ENCODE results near the gene GSK3A.

The GSK3A gene

DNA sequence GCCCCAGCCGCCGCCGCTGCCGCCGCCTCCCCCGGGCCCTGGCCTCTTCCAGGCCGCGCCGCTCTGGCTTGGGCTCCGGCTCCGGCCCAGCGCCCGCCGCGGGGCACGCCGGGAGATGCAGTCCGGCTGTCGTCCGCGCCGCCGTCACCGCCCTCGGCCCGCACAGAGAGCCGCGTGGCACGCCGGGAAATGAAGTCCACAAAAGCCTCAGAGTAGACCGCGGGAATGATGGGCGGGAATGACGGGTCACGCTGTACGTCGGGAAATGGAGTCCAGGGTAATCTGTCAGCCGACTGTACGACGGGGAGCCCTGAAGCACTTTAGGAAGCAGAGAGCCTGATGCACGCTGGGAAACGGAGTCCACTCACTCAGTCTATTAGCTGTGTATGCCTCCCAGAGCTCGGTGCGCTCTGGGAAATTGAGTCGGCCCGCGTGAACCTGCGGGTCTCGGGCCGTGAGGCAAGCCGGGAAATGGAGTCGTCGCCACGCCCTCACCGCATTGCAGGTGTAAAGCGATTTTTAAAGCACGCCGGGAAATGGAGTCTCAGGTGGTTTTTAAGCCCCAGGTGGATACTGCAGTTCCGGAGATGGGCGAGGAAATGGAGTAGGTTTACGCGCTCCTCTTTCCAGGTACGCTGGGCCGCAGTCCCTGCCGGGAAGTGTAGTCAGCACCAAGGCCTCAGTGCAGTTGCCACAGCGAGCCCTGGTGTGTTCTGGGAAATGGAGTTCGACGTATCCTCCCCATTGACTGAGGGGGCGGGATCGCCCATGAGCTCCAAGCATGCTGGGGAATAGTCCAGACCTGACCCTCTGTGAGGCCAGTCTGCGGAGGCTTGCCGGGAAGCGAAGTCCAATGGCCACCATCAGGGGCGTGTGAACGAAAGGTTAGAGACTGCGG, at the start of gene GSK3A:
Gene GSK3A (minus strand): TSS at position 91 of the 898 bp plus-strand sequence. CDS start 137 bp downstream, outside the sequence.
- DNase-seq (ENCODE audit: low read depth) = peak; percentile 99

DNA sequence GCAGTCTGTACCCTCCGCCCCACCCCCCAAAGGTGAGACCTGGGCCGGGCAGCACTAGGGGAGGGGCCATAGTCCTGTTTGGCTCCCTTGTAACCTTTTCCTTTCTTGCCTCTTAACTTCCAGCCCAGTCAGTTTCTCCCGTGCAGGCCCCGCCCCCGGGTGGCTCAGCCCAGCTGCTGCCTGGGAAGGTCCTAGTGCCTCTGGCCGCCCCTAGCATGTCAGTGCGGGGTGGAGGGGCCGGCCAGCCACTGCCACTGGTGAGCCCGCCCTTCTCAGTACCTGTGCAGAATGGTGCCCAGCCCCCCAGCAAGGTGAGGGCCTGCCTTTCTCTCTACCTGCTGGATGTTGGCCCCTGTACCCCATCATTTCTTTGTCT, 49.0 kb upstream of the GSK3A start:
- DNase-seq (ENCODE audit: low read depth) = no peak

DNA sequence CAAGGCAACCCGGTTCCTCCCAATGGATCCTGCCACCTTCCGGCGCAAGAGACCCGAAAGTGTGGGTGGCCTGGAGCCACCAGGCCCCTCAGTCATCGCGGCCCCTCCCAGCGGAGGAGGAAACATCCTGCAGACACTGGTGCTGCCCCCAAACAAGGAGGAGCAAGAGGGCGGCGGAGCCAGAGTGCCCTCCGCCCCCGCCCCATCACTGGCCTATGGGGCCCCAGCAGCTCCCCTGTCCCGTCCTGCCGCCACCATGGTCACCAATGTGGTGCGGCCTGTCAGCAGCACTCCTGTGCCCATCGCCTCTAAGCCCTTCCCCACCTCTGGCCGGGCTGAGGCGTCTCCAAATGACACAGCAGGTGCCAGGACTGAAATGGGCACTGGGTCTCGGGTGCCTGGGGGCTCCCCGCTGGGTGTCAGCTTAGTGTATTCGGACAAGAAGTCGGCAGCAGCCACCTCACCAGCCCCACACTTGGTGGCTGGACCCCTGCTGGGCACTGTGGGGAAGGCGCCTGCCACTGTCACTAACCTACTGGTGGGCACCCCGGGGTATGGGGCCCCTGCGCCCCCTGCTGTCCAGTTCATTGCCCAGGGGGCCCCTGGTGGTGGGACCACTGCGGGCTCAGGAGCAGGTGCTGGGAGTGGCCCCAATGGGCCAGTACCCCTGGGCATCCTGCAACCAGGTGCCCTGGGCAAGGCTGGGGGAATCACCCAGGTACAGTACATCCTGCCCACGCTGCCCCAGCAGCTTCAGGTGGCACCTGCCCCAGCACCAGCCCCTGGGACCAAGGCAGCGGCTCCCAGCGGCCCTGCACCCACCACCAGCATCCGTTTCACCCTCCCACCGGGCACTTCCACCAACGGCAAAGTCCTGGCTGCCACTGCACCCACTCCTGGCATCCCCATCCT, 48.4 kb upstream of the GSK3A start:
- no peak for DNase-seq (ENCODE audit: low read depth)

DNA sequence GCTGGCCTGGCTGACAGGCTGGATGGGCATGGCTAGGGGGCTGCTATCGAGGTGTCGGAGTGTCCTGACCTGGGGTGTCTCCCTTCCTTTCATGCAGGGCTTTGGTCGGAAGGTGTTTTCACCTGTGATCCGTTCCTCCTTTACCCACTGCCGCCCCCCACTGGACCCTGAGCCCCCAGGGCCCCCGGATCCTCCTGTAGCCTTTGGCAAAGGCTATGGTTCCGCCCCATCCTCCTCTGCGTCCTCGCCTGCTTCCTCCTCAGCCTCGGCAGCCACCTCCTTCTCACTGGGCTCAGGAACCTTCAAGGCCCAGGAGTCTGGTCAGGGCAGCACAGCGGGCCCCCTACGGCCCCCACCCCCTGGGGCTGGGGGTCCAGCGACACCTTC, 47.7 kb upstream of the GSK3A start:
- DNase-seq (ENCODE audit: low read depth) = no peak

DNA sequence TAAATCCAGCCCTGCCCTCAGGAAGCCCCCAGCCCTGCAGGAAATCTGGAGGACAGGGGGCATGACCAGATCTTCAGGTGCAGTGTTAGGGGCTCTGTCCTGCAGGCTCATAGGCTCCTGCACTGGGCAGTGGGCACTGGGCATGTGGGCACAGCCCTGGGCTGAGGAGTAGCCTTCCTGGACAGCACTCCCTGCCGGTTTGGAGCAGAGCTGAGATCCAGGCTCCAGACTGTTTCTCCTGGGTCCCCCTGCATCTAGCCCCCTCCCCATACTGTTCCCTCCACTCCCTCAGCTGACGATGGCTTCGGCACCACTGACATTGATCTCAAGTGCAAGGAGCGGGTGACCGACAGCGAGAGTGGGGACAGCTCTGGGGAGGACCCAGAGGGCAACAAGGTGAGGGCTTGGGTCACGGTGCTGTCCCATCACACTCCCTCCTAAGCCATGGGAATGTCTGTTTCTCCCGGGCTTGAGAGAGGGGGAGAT, 47.2 kb upstream of the GSK3A start:
- DNase-seq (ENCODE audit: low read depth) = no peak

DNA sequence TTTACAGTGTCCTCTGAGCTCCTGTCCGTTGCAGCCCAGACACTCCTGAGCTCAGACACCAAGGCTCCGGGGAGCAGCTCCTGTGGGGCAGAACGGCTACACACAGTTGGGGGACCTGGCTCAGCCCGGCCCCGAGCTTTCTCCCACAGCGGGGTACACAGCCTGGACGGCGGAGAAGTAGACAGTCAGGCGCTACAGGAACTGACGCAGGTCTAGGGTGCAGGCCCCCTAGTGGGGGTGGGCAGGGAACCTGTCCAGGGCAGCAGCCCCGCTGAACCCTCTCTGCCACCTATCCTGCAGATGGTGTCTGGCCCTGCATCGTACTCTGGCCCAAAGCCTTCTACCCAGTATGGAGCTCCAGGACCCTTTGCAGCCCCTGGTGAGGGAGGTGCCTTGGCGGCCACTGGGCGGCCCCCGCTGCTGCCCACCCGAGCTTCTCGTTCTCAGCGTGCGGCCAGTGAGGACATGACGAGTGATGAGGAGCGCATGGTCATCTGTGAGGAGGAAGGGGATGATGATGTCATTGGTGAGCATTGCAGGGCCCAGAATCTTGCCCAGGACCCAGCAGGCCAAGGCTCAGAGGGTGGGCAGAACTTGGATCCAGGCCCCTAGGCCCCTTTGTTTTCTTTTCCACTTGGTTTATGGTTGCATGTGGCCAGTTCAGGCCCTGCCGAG, 46.6 kb upstream of the GSK3A start:
- DNase-seq (ENCODE audit: low read depth) = no peak

DNA sequence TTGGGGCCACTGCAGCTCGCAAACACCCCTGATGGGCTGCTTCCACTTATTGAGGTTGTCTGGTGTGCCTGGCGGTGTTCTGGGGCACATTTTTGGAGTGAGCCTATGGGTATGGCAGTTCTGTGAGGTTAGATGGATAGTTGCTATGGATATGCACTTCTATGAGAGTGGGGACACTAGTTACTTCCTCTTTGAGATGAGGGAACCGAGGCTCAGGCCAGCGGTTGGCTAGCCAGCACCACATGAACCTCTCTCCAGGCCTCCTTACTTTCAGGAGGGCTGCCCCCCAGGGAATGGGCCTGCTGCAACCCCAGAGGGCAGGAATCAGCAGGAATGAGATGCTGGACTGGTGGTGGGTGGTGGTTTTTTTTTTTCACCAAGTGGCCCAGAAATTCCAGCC, 46.0 kb upstream of the GSK3A start:
- DNase-seq (ENCODE audit: low read depth) = no peak

DNA sequence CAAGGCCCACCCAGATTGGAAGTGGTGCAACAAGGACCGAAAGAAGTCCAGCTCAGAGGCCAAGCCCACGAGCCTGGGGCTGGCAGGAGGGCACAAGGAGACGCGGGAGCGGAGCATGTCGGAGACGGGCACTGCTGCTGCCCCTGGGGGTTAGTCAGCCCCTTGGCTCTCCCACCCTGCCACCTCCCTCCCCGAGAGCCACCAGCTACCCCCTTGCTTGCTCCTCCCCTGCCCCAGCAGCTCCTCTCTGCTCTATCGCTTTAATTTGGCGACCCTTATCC, 45.4 kb upstream of the GSK3A start:
- DNase-seq (ENCODE audit: low read depth) = no peak

DNA sequence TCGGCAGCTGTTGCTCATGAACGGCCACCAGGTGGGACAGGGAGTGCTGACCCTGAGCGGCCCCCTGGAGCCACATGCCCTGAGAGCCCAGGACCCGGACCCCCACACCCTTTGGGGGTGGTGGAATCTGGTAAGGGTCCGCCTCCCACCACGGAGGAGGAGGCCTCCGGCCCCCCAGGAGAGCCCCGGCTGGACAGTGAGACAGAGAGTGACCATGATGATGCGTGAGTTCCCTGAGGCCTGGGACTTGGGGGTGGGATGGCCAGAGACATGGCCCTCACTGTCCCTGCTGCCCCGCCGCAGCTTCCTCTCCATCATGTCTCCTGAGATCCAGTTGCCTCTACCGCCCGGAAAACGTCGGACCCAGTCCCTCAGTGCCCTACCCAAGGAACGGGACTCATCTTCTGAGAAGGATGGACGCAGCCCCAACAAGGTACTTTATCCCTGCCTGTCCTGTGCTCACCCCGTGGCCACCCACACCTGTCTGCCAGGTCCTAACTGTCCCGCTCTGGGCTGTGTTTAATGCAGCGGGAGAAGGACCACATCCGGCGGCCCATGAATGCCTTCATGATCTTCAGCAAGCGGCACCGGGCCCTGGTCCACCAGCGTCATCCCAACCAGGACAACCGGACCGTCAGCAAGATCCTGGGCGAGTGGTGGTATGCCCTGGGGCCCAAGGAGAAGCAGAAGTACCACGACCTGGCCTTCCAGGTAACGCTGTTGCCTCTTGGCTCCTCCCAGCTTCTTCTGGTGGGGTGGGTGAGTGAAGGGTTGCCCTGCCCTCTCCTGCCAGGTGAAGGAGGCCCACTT, 44.8 kb upstream of the GSK3A start:
- no peak for DNase-seq (ENCODE audit: low read depth)

DNA sequence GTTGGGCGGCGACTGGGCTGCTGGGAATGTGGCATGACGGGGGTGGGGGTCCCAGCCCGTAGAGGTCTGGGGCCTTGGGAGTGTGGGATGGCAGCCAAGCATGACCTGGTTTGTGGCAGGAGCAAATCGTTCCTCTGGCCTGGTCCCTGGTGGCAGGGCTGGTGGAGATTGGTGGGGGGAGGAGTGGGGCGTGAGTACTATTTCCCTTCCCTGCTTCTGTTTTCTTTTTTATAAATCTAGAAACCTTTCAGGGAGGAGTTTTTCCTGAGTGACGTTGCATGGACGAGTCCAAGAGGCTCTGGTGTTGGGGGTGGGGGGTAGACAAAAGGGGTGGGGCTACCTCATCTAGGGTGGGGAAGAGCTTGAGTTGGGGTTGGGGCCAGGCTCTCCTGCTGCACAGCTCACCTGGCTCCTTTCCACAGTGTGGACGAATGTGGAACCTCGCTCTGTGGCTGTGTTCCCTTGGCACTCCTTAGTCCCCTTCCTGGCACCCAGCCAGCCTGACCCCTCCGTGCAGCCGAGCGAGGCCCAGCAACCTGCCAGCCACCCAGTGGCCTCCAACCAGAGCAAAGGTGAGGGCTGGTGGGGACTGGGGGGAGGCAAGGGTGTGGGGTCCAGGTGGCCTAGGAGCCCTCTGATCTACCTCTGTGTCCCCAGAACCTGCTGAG, 44.1 kb upstream of the GSK3A start:
- no peak for DNase-seq (ENCODE audit: low read depth)

DNA sequence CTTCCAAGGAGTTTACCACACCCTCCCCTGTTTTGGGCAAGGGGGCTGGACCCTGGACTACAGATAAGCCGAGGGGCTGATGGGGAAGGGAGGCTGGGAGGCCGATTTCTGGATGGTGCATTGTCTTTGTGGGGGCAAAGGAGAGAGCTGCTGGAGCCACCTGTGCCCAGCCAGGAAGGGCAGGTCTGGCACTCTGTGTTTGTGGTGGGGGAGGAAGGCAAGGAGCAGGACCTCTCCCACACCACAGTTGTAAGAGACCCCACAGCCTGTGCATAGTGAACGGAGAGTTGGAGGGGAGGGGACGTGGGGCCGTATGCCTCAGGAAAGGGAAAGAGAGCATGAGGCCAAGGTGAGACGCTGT, 43.6 kb upstream of the GSK3A start:
- DNase-seq (ENCODE audit: low read depth) = no peak

DNA sequence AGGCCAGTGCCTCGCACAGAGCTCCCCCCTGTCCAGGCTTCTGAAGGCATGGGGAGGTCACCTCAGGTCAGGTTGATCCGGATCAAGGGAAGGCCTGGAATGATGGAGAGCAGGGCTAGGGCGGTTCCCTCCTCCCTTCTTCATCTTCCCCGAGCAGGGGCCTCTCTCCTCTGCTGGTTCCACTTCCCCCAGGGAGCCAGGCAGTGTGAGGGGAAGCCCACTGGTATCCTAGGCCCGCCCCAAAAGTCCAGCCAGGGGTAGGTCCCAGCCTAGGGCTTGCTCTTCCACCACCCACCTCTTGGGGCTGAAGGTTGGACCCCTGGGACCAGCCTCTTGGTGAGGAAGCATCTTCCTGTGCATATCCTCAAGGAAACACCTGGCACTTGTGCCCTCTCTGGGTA, 43.1 kb upstream of the GSK3A start:
- no peak for DNase-seq (ENCODE audit: low read depth)

DNA sequence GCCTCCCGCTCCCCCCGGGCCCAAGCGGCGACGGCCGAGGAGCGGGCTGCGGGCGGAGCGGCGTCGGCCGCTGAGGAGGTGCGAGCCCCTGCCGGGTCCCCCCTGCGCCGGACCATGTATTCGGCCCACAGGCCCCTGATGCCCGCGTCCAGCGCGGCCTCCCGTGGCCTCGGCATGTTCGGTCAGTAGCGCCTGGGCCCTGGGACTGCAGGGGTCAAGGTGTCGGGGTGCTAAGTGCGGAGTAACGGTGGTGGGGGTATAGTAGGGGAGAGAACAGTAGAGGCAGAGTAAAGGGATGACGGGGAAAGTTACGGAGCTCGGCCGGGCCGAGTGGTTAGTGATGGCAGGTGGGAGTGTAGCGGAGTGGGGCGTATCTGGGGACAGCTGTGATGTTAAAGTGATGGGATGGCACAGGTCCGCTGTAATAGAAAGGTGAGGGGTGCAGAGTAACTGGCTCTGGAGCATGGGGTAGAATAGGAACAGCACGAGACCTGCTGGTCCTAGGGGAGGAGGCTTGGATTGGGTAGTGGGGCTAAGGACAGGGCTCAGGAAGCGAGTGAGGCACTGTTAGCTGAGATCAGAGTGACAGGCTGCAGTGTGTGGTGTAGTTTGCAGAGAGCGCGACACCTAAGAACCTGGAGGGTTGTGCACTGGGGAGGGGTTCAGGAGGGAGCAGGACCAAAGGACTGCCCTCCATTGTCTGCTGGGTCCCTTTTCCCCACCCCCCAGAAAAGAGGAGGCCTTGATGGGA, 42.4 kb upstream of the GSK3A start:
- no peak for DNase-seq (ENCODE audit: low read depth)

DNA sequence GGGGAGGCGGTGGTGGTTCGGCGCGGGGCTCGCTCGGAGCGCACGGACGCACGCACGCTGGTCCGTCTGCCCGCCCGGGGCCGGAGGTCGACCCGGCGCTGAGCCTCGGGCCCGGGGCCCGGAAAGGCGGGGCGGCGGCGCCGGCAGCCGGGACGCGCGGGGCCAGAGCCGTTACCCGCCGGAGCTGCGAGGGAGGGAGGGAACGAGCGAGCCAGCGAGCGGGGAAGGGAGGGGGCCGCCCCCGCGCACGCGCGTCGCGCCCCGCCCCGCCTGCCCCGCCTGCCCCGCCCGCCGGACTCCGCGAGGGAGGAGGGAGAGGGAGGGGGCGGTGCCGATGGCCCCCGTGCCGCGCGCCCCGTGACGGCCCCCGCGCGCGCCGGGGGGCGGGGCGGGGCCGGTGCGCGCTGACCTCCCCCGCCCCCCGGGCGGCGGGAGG, 41.7 kb upstream of the GSK3A start:
- no peak for DNase-seq (ENCODE audit: low read depth)

DNA sequence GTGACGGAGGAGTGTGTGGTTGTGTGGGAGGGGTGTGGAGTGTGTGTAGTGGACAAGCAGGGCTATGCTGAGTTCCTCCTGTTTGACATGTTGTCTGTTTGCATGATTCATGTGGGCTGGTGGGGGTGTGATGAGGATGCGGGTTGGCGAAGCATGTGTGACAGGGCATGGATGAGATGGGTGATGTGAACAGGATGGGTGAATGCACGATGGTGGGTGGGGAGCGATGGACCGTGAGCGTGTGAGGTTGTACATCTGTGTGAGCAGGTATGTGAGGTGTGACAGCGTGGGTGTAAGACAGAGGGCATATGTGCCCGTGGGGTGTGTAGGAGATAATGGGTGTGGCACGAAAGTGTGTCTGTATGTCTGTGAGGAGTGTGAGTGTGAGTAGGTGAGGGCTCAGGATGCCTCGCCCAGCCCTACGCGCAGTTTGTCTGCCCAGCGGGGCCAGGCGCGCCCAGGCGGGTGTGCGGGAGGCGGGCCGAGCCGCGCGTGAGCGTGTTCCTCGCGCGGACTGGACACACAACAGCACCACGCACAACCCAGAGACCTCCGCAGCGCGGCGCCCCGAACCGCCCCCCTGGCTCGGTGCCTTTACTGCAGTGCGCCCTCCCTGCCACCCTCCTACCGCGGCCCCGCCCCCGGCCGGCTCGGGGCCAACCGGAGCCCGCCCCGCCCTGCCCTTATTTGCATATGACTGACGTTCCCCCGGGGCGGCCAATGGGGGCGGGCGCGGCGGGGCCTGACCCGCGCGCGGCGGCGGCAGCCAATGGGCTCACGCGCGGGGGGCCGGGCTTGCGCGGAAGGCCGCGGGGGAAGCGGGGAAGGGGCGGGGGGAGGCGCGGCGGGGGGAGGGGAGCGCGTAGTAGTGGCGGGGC, 41.0 kb upstream of the GSK3A start:
- peak; percentile 81 for DNase-seq (ENCODE audit: low read depth)

DNA sequence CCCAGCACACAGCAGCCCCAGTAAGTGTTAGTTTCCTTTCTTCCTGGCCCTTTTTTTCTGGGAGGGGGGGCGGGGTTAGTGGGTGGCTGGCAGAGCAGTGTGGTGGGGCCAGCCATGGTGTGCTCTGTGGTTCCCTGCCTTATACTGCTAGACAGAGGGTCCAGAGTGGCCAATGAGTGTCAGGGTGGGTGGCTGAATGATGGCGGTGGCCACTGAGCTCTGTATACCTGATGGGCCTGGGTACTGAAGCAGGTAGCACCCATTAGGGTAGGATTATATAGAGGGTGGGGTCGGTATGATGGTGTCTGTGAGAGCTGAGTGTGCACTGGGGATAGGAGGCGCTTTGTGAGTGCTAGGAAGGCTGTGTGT, 40.4 kb upstream of the GSK3A start:
- no peak for DNase-seq (ENCODE audit: low read depth)

DNA sequence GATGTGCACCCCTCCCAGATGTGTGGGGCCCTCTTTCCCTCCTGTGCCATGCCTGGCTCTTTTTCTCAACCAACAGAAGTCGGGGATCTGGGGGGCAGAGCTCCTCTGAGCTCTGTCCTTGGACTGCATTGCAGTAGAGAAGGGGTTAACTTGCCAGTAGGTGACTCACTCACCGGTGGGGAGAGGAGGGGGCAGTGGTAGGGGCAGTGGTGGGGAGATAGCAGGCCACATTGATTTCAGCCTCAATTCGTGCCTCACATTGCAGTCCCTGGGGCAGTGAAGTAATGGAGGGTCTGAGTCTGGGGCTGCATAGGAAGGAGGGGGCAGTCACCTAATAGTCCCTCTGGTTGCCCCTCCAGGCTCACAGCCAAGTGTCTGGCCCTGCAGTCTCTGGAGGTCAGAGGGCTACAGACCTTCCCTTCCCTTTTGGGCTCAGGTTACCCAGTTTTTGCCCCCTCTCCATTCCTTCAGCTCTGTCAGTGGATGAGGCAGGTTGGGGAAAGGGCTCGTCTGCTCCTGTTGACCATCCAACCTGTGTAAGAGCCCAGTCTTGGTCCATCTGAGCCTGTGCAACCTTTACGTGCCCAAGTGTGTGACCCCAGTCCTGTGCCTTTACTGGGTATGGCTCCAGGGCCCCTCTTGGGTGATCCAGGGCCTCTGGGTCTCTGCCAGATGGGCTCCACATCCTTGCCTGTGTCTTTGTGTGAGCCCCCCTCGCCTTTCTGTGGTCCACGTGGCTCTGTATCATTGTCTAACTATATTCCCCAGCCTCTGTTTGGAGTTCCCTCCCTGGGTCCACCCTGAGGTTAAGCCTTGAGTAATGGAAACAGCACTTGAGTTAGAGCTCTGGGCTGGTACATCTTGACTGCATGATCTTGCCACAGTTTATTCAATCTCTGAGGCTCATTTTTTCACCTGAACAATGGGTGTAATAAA, 39.7 kb upstream of the GSK3A start:
- DNase-seq (ENCODE audit: low read depth) = no peak

DNA sequence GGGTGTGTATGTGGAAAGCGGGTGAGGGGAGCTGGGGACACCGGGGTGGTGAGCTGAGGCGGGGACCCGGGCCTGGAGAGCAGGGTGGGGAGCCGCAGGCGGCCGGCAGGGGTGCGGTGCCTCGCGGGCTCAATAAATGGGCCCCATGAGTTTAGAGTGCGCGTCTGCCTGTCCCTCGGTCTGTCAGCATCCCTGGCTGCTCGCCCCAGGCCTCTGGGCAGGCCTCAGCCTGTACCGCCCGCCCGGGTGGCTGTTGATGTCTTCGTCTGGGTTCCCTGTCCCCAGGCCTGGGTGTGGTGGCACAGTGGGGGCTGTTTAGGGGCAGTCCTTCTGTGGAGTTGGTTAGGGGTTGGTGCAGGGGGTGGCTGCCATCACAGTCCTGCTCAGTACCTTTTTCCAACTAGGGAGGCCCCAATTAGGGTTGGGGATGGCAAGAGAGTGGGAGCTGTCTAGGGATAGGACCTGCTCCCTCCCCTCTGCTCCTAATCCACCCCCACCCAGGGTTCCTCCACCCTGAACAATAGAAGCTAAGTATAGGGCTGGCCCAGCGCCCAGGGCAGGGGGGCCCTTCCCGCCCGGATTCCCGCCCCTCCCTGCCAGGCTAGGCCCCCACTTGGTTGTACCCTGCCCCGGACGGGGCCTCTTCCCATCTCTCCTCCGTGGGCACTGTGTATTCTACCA, 38.9 kb upstream of the GSK3A start:
- DNase-seq (ENCODE audit: low read depth) = no peak
